Neural cell (in vitro differentiated cells): Measurements from ENCODE around the gene ITPRIP. TPM values are rescaled to one million over a fixed set of nuclear protein-coding genes. Genes with fewer than 3 reads are reported as not detected.
A peak's percentile ranks its signal among the peaks of the same experiment; 100 is the strongest.

Experiments
- H2AFZ ChIP-seq: fragments of 200-600, 300-800 bp; sonication (generic), shearing (Covaris generic); 2 replicates; pipeline ENCODE4 v1.6.0; 2014; ENCODE audit warnings: low read depth, mild to moderate bottlenecking, antibody characterized with exemption, low read length, moderate library complexity
- H3F3A ChIP-seq: fragments of 200-600 bp; shearing (Covaris generic); 2 replicates; pipeline ENCODE4 v1.6.1; 2016; ENCODE audit warnings: mild to moderate bottlenecking, moderate library complexity, mixed read lengths, antibody characterized with exemption, low read length; ENCODE audit not compliant: insufficient read depth, poor library complexity, severe bottlenecking
- H3K27ac ChIP-seq: fragments of 200-600, 300-800 bp; sonication (generic), shearing (Covaris generic); 2 replicates; pipeline ENCODE4 v1.5.1; 2014; ENCODE audit warnings: mild to moderate bottlenecking, low read length, moderate library complexity
- H3K27me3 ChIP-seq: fragments of 300-800, 200-600 bp; sonication (generic), shearing (Covaris generic); 2 replicates; pipeline ENCODE4 v1.6.0; 2014; ENCODE audit warnings: mild to moderate bottlenecking, low read depth, low read length, moderate library complexity; ENCODE audit not compliant: insufficient read depth
- H3K36me3 ChIP-seq: fragments of 300-800, 200-600 bp; sonication (generic), shearing (Covaris generic); 2 replicates; pipeline ENCODE4 v1.5.1; 2014; ENCODE audit warnings: mild to moderate bottlenecking, antibody characterized with exemption, low read length, moderate library complexity; ENCODE audit not compliant: insufficient read depth
- H3K4me2 ChIP-seq: fragments of 300-800, 200-600 bp; sonication (generic), shearing (Covaris generic); 2 replicates; pipeline ENCODE4 v1.6.0; 2014; ENCODE audit warnings: mild to moderate bottlenecking, low read length
- H3K4me3 ChIP-seq: fragments of 300-800, 200-600 bp; sonication (generic), shearing (Covaris generic); 2 replicates; pipeline ENCODE4 v1.5.1; 2014; ENCODE audit warnings: mild to moderate bottlenecking, low read length, moderate library complexity
- H3K79me2 ChIP-seq: fragments of 200-600 bp; shearing (Covaris generic); replicated peaks from 2 replicates; pipeline ENCODE4 v1.6.0; 2014; ENCODE audit warnings: mild to moderate bottlenecking, low read length, moderate library complexity; ENCODE audit not compliant: insufficient read depth
- H3K9ac ChIP-seq: fragments of 300-800, 200-600 bp; sonication (generic), shearing (Covaris generic); 2 replicates; pipeline ENCODE4 v1.6.1; 2016; ENCODE audit warnings: mild to moderate bottlenecking, low read length, mixed read lengths
- H3K9me2 ChIP-seq: fragments of 200-600 bp; shearing (Covaris generic); 2 replicates; pipeline ENCODE4 v1.6.1; 2016; ENCODE audit warnings: mild to moderate bottlenecking, low read length, mixed read lengths; ENCODE audit not compliant: insufficient read depth
- H3K9me3 ChIP-seq: fragments of 200-600, 300-800 bp; sonication (generic), shearing (Covaris generic); 2 replicates; pipeline ENCODE4 v1.6.1; 2016; ENCODE audit warnings: mild to moderate bottlenecking, mixed run types, low read length, moderate library complexity, mixed read lengths
- H4K20me1 ChIP-seq: fragments of 200-600 bp; shearing (Covaris generic); 2 replicates; pipeline ENCODE4 v1.6.1; 2016; ENCODE audit warnings: mild to moderate bottlenecking, mixed run types; ENCODE audit not compliant: insufficient read depth
- CTCF ChIP-seq: fragments of 450-650 bp; IDR thresholded peaks from 2 replicates; pipeline ENCODE4 v1.5.1; 2014; ENCODE audit warnings: antibody characterized with exemption, mild to moderate bottlenecking, moderate library complexity; ENCODE audit not compliant: poor library complexity, severe bottlenecking
- EP300 ChIP-seq: fragments of 450-650 bp; conservative IDR thresholded peaks from 2 replicates; pipeline ENCODE4 v1.6.1; 2014; ENCODE audit warnings: antibody characterized with exemption, mild to moderate bottlenecking, moderate library complexity; ENCODE audit not compliant: poor library complexity, severe bottlenecking
- EZH2 ChIP-seq: fragments of 200-600, 300-800 bp; shearing (Covaris generic), sonication (generic); IDR thresholded peaks from 2 replicates; pipeline ENCODE4 v1.6.1; 2014; ENCODE audit warnings: antibody characterized with exemption, low read length, borderline replicate concordance, mild to moderate bottlenecking; ENCODE audit not compliant: insufficient read depth, poor library complexity, severe bottlenecking
- MXI1 ChIP-seq: fragments of 450-650 bp; conservative IDR thresholded peaks from 2 replicates; pipeline ENCODE4 v1.6.1; 2014; ENCODE audit warnings: antibody characterized with exemption, mild to moderate bottlenecking; ENCODE audit not compliant: poor library complexity, severe bottlenecking
- POLR2AphosphoS5 ChIP-seq: IDR thresholded peaks from 2 replicates; pipeline ENCODE4 v1.6.1; 2012
- RAD21 ChIP-seq: fragments of 450-650 bp; conservative IDR thresholded peaks from 2 replicates; pipeline ENCODE4 v1.6.1; 2014; ENCODE audit warnings: antibody characterized with exemption, mild to moderate bottlenecking, moderate library complexity
- REST ChIP-seq: IDR thresholded peaks from 2 replicates; pipeline ENCODE4 v1.6.1; 2012; ENCODE audit warnings: borderline replicate concordance
- SMC3 ChIP-seq: fragments of 450-650 bp; conservative IDR thresholded peaks from 2 replicates; pipeline ENCODE4 v1.6.1; 2014; ENCODE audit warnings: antibody characterized with exemption, mild to moderate bottlenecking, moderate library complexity; ENCODE audit not compliant: poor library complexity
- TAF1 ChIP-seq: IDR thresholded peaks from 2 replicates; pipeline ENCODE4 v1.6.1; 2012; ENCODE audit warnings: low read depth
- polyA plus RNA-seq: library from polyadenylated mRNA; depleted of rRNA; stranded (reverse); fragments of >200 nt; gene quantifications from 2 replicates; pipeline ENCODE4 v1.2.3, GENCODE V29; 2014

ITPRIP gene
- polyA plus RNA-seq, 1 donor from 2014 or later, result 1.5 TPM

GRCh38 chr10:104301907-104302690 lies 36.2 kb downstream of the ITPRIP start:
- no peaks in the 10 kb centered on the region for H3K79me2 ChIP-seq
- H3K4me2 ChIP-seq, result no peak overlapping the region
- no peak for TF ChIP-seq MXI1
- no peak for TF ChIP-seq EP300
- TF ChIP-seq POLR2AphosphoS5, result no peak
- TF ChIP-seq REST, result no peak
- no peak for TF ChIP-seq EZH2
- no peak for TF ChIP-seq TAF1
- no peak for TF ChIP-seq RAD21
- TF ChIP-seq CTCF, result no peak
- no peak for TF ChIP-seq SMC3
- H3K4me3 ChIP-seq, result no peak overlapping the region
- no peaks in the 10 kb centered on the region for H3K9me3 ChIP-seq
- no peak overlapping the region for H3K27ac ChIP-seq
- H3K36me3 ChIP-seq, result no peaks in the 10 kb centered on the region
- no peak overlapping the region for H3K9ac ChIP-seq
- no peaks in the 10 kb centered on the region for H3F3A ChIP-seq
- no peaks in the 10 kb centered on the region for H3K9me2 ChIP-seq
- no peak overlapping the region for H2AFZ ChIP-seq
- H3K27me3 ChIP-seq, result no peaks in the 10 kb centered on the region
- no peaks in the 10 kb centered on the region for H4K20me1 ChIP-seq

- no peaks in the 10 kb centered on the region for H3K36me3 ChIP-seq
- no peak overlapping the region for H3K27ac ChIP-seq
- no peaks in the 10 kb centered on the region for H3K27me3 ChIP-seq
- no peak overlapping the region for H2AFZ ChIP-seq
- no peak overlapping the region for H3K4me3 ChIP-seq
- H3K9me2 ChIP-seq, result no peaks in the 10 kb centered on the region
- no peaks in the 10 kb centered on the region for H3K9me3 ChIP-seq
- no peaks in the 10 kb centered on the region for H4K20me1 ChIP-seq
- TF ChIP-seq CTCF, result peak; percentile 31
- TF ChIP-seq POLR2AphosphoS5, result no peak
- no peak for TF ChIP-seq SMC3
- TF ChIP-seq RAD21, result peak; percentile 13
- TF ChIP-seq EP300, result no peak
- TF ChIP-seq EZH2, result no peak
- TF ChIP-seq MXI1, result no peak
- TF ChIP-seq TAF1, result no peak
- TF ChIP-seq REST, result peak; percentile 31
- H3K4me2 ChIP-seq, result no peak overlapping the region
- H3K9ac ChIP-seq, result no peak overlapping the region
- no peaks in the 10 kb centered on the region for H3K79me2 ChIP-seq
- no peaks in the 10 kb centered on the region for H3F3A ChIP-seq
Observed at GRCh38 chr10:104300736-104301292, 37.5 kb downstream of the ITPRIP start.
